HL-60 (cell line): ENCODE results near the gene RAI1.

ENCODE experiments used
- DNase-seq, 2 experiments: peaks; one replicate each; pipeline ENCODE4 v3.0.0-alpha.2; 2010 to 2020; ENCODE audit warnings: low read depth in 1 of 2, low spot score in 1 of 2
- H3K27ac ChIP-seq: fragments of 250-450 bp; sonication (Bioruptor Pico); replicated peaks from 2 replicates; pipeline ENCODE4 v1.5.1; 2020; ENCODE audit warnings: mild to moderate bottlenecking, moderate library complexity
- H3K27me3 ChIP-seq: fragments of 250-450 bp; sonication (Bioruptor Pico); 2 replicates; pipeline ENCODE4 v1.5.1; 2021; ENCODE audit warnings: mild to moderate bottlenecking, moderate library complexity; ENCODE audit not compliant: insufficient read depth, poor library complexity, severe bottlenecking
- H3K4me3 ChIP-seq: replicated peaks from 2 replicates; pipeline ENCODE4 v1.5.1; 2011; ENCODE audit warnings: mild to moderate bottlenecking, control low read depth, low read length; ENCODE audit not compliant: insufficient read depth
- CTCF ChIP-seq: IDR thresholded peaks from one replicate; pipeline ENCODE4 v1.5.1; 2011; ENCODE audit warnings: low read length, control low read depth, inconsistent platforms; ENCODE audit not compliant: insufficient read depth
- GABPA ChIP-seq: IDR thresholded peaks from 2 replicates; pipeline ENCODE4 v1.6.1; 2012; ENCODE audit warnings: low read depth
- POLR2AphosphoS5 ChIP-seq: IDR thresholded peaks from 2 replicates; pipeline ENCODE4 v1.6.1; 2012; ENCODE audit warnings: low read depth
- REST ChIP-seq: IDR thresholded peaks from 2 replicates; pipeline ENCODE4 v1.6.1; 2012; ENCODE audit warnings: low read depth; ENCODE audit not compliant: insufficient replicate concordance
- SPI1 ChIP-seq: IDR thresholded peaks from 2 replicates; pipeline ENCODE4 v1.6.1; 2012; ENCODE audit warnings: low read depth, mild to moderate bottlenecking, borderline replicate concordance

The RAI1 gene

DNA sequence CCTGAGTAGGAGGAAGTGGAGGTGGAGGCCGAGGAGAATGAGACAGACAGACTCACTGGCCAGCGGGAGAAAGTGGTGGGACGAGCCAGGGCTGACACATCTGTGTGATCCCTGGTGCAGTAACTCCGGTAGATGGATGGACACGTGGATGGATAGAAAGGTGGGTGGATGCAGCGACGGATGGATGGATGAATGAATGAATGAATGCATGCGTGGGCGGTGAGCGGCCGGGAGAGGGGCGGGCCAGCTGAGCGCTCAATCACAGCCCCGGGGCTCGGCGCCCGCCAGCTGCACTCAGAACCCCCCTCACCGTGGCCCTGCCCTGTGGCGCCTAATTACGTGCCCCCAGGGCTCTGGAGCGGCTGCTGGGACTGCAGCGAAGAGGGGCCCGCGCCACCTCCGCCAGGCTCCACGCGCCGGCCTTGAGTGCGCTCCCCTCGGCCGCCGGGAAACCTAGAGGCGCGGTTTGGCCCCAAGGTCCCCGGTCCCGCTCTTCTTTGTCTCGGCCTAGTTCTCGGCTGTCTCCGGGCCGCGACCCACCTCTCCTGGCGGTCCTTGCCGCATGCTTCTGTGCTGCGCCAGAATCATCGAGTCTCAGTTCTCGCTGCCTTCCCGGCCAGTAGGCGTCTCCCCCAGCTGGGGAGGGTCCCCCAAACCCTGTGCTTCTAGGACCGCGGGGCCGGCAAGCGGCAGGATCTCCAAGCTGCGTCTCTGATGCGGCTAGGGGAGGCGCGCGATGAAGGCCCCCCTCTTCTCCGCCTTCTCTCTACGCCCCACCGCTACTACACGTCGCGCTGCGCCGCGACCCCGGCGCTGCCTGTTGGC lies 41.0 kb downstream of the RAI1 start:
- TF ChIP-seq GABPA (no peak), REST (no peak), SPI1 (no peak), POLR2AphosphoS5 (no peak), CTCF (no peak)
- Histone ChIP-seq H3K4me3 (no peak overlapping the region), H3K27ac (no peak overlapping the region), H3K27me3 (no peaks in the 10 kb centered on the region)
- no peak for DNase-seq

- no peak for TF ChIP-seq POLR2AphosphoS5
- TF ChIP-seq SPI1, result no peak
- TF ChIP-seq REST, result no peak
- no peak for TF ChIP-seq GABPA
- DNase-seq, result no peak
- Histone ChIP-seq H3K27ac (no peak overlapping the region), H3K27me3 (no peaks in the 10 kb centered on the region), H3K4me3 (no peak overlapping the region)
These were observed 41.7 kb downstream of the RAI1 start for GRCh38 chr17:17722906-17723353.

GRCh38 chr17:17723354-17724261 lies 42.4 kb downstream of the RAI1 start:
- Histone ChIP-seq H3K27ac (no peak overlapping the region), H3K27me3 (no peaks in the 10 kb centered on the region), H3K4me3 (no peak overlapping the region)
- no peak for DNase-seq
- TF ChIP-seq POLR2AphosphoS5 (no peak), CTCF (no peak), SPI1 (no peak), GABPA (no peak), REST (no peak)
